ENCODE results near the gene SP1. TPM values are rescaled to one million over a fixed set of nuclear protein-coding genes. Genes with fewer than 3 reads are reported as not detected.
"Not testable (repeated sequence)": the region's sequence is repeated elsewhere in the genome, so short reads cannot be mapped to it uniquely, and the experiment has no call there.

Gene SP1
- total RNA-seq, 1 experiment from 2014 or later = 96.8 TPM

DNA sequence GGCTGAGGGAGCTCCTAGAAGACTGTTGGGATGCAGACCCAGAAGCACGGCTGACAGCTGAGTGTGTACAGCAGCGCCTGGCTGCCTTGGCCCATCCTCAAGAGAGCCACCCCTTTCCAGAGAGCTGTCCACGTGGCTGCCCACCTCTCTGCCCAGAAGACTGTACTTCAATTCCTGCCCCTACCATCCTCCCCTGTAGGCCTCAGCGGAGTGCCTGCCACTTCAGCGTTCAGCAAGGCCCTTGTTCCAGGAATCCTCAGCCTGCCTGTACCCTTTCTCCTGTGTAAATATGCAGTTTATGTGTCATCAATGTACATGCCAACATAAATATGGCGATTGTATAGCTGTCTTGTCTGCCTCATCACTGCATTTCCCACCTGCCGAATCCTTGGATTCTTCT is 51.2 kb downstream of the SP1 start:
- Histone ChIP-seq H3K9me3 (ENCODE audit: control insufficient read depth in 1 of 2, insufficient read depth in 1 of 2, low read depth in 1 of 2, low read length in 2 of 2) (no peaks in the 10 kb centered on the region), H3K27ac (ENCODE audit: low read depth, low read length) (no peak overlapping the region), H3K9ac (ENCODE audit: low read length) (no peak overlapping the region), H3K79me2 (ENCODE audit: insufficient read depth, low read length) (no peaks in the 10 kb centered on the region), H3K4me1 (ENCODE audit: control insufficient read depth in 1 of 2, insufficient read depth in 2 of 2, low read length in 2 of 2) (peaks cover 6 to 20% of the 10 kb centered on the region in 2 experiments), H3K36me3 (ENCODE audit: control insufficient read depth in 1 of 2, insufficient read depth in 2 of 2, low read length in 2 of 2) (no peaks in the 10 kb centered on the region), H3K9me2 (ENCODE audit: insufficient read depth) (no peaks in the 10 kb centered on the region), H3K4me3 (replicated peaks in 1 of 2; ENCODE audit: low read depth in 1 of 2, low read length in 2 of 2) (no peak overlapping the region), H2AFZ (ENCODE audit: low read depth, low read length, poor library complexity, severe bottlenecking) (no peak overlapping the region), H3K27me3 (ENCODE audit: insufficient read depth, low read length) (no peaks in the 10 kb centered on the region), H4K20me1 (ENCODE audit: insufficient read depth) (no peaks in the 10 kb centered on the region), H3K4me2 (ENCODE audit: low read length) (no peak overlapping the region)
- RAD21 ChIA-PET (ENCODE audit: low non-redundant PET in 1 of 2, low total read pairs in 2 of 2, uncharacterized antibody in 2 of 2, unreplicated experiment in 2 of 2) = no interaction called here
- intact Hi-C loops (cut with micrococcal nuclease) = no loop called here
- BruUV-seq (replicated peaks) = no TSS peak
- TF ChIP-seq CEBPB (IDR thresholded peaks at IDR 0.05; ENCODE audit: low read depth) = no peak
- TF ChIP-seq, protein P1, sequence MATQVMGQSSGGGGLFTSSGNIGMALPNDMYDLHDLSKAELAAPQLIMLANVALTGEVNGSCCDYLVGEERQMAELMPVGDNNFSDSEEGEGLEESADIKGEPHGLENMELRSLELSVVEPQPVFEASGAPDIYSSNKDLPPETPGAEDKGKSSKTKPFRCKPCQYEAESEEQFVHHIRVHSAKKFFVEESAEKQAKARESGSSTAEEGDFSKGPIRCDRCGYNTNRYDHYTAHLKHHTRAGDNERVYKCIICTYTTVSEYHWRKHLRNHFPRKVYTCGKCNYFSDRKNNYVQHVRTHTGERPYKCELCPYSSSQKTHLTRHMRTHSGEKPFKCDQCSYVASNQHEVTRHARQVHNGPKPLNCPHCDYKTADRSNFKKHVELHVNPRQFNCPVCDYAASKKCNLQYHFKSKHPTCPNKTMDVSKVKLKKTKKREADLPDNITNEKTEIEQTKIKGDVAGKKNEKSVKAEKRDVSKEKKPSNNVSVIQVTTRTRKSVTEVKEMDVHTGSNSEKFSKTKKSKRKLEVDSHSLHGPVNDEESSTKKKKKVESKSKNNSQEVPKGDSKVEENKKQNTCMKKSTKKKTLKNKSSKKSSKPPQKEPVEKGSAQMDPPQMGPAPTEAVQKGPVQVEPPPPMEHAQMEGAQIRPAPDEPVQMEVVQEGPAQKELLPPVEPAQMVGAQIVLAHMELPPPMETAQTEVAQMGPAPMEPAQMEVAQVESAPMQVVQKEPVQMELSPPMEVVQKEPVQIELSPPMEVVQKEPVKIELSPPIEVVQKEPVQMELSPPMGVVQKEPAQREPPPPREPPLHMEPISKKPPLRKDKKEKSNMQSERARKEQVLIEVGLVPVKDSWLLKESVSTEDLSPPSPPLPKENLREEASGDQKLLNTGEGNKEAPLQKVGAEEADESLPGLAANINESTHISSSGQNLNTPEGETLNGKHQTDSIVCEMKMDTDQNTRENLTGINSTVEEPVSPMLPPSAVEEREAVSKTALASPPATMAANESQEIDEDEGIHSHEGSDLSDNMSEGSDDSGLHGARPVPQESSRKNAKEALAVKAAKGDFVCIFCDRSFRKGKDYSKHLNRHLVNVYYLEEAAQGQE (IDR thresholded peaks at IDR 0.05; ENCODE audit: low read depth) = no peak
- TF ChIP-seq SRF (IDR thresholded peaks at IDR 0.05; ENCODE audit: low read depth) = no peak
- TF ChIP-seq ELF1 (IDR thresholded peaks at IDR 0.05; ENCODE audit: borderline replicate concordance, low read depth) = no peak
- no peak for TF ChIP-seq EZH2 (IDR thresholded peaks at IDR 0.05)
- no peak for TF ChIP-seq TCF7L2 (IDR thresholded peaks at IDR 0.05; ENCODE audit: borderline replicate concordance, extremely low read depth, insufficient read depth, insufficient read length)
- CTCF ChIA-PET = interaction anchor here (1.7 kb wide), 1 partner anchor 10 kb away, joined by 4 read pairs; no protein-coding TSS in a partner anchor
- ATAC-seq (no peak), DNase-seq (ENCODE audit: low read depth, low spot score) (no peak)
- POLR2A ChIA-PET = interaction anchor here (0.5 to 1.4 kb wide), 2 partner anchors 10 to 45 kb away, joined by 3 to 4 read pairs; no protein-coding TSS in a partner anchor

DNA sequence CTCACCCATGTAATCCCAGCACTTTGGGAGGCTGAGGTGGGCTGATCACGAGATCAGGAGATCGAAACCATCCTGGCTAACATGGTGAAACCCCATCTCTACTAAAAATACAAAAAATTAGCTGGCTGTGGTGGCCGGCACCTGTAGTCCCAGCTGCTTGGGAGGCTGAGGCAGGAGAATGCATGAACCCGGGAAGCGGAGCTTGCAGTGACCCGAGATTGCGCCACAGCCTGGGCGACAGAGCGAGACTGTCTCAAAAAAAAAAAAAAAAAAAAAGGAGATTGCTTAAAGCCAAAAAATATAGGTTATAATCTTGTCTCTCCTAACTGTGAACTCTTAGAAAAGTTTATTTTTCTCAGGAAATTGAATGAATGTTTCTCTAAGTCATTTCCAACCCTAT is 55.4 kb downstream of the SP1 start:
- RAD21 ChIA-PET (ENCODE audit: low non-redundant PET in 1 of 2, low total read pairs in 2 of 2, uncharacterized antibody in 2 of 2, unreplicated experiment in 2 of 2); H2AFZ ChIP-seq (ENCODE audit: low read depth, low read length, poor library complexity, severe bottlenecking); H3K4me2 ChIP-seq (ENCODE audit: low read length); H3K79me2 ChIP-seq (ENCODE audit: insufficient read depth, low read length); ATAC-seq; DNase-seq (ENCODE audit: low read depth, low spot score); H3K27ac ChIP-seq (ENCODE audit: low read depth, low read length); H3K9me2 ChIP-seq (ENCODE audit: insufficient read depth); H3K27me3 ChIP-seq (ENCODE audit: insufficient read depth, low read length); H3K4me1 ChIP-seq (ENCODE audit: control insufficient read depth in 1 of 2, insufficient read depth in 2 of 2, low read length in 2 of 2); intact Hi-C loops (cut with micrococcal nuclease); H4K20me1 ChIP-seq (ENCODE audit: insufficient read depth); H3K9ac ChIP-seq (ENCODE audit: low read length); BruUV-seq (replicated peaks); H3K36me3 ChIP-seq (ENCODE audit: control insufficient read depth in 1 of 2, insufficient read depth in 2 of 2, low read length in 2 of 2); POLR2A ChIA-PET; H3K4me3 ChIP-seq (replicated peaks in 1 of 2; ENCODE audit: low read depth in 1 of 2, low read length in 2 of 2); H3K9me3 ChIP-seq (ENCODE audit: control insufficient read depth in 1 of 2, insufficient read depth in 1 of 2, low read depth in 1 of 2, low read length in 2 of 2): not testable (repeated sequence)
- CTCF ChIA-PET = interaction anchor here (0.6 to 1.0 kb wide), 2 partner anchors 14 to 83 kb away, joined by 3 read pairs; no protein-coding TSS in a partner anchor

DNA sequence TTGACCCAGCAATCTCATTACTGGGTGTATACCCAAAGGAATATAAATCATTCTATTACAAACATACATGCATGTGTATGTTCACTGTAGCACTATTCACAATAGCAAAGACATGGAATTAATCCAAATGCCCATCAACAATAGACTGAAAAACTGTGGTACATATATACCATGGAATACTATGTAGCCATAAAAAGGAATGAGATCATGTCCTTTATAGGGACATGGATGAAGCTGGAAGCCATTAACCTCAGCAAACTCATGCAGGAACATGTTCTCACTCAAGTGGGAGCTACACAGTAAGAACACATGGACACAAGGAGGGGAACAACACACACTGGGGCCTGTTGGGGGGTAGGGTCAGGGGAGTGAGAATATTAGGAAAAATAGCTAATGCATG is 59.6 kb downstream of the SP1 start:
- H3K27ac ChIP-seq (ENCODE audit: low read depth, low read length); ATAC-seq; DNase-seq (ENCODE audit: low read depth, low spot score); BruUV-seq (replicated peaks); H3K4me2 ChIP-seq (ENCODE audit: low read length); H3K36me3 ChIP-seq (ENCODE audit: control insufficient read depth in 1 of 2, insufficient read depth in 2 of 2, low read length in 2 of 2); H3K4me3 ChIP-seq (replicated peaks in 1 of 2; ENCODE audit: low read depth in 1 of 2, low read length in 2 of 2); H3K9ac ChIP-seq (ENCODE audit: low read length); H3K9me3 ChIP-seq (ENCODE audit: control insufficient read depth in 1 of 2, insufficient read depth in 1 of 2, low read depth in 1 of 2, low read length in 2 of 2); intact Hi-C loops (cut with micrococcal nuclease); H3K27me3 ChIP-seq (ENCODE audit: insufficient read depth, low read length); RAD21 ChIA-PET (ENCODE audit: low non-redundant PET in 1 of 2, low total read pairs in 2 of 2, uncharacterized antibody in 2 of 2, unreplicated experiment in 2 of 2); H3K9me2 ChIP-seq (ENCODE audit: insufficient read depth); POLR2A ChIA-PET; H2AFZ ChIP-seq (ENCODE audit: low read depth, low read length, poor library complexity, severe bottlenecking); H4K20me1 ChIP-seq (ENCODE audit: insufficient read depth): not testable (repeated sequence)
- Histone ChIP-seq H3K4me1 (ENCODE audit: control insufficient read depth in 1 of 2, insufficient read depth in 2 of 2, low read length in 2 of 2) (peaks cover 12 to 31% of the 10 kb centered on the region in 2 experiments; a peak in 3 of 4 replicates), H3K79me2 (ENCODE audit: insufficient read depth, low read length) (peaks cover 27% of the 10 kb centered on the region)
- CTCF ChIA-PET = interaction anchor here (1.1 kb wide), 1 partner anchor 18 kb away, joined by 3 read pairs; no protein-coding TSS in a partner anchor
